ENCODE measurements around the gene VOPP1.

- no peak for TF ChIP-seq CTCF (IDR thresholded peaks at IDR 0.05)
- no peak for TF ChIP-seq POLR2A (IDR thresholded peaks at IDR 0.05)
Observed at GRCh38 chr7:55546814-55547213, 25.5 kb downstream of the VOPP1 start.
